ENCODE measurements around the gene POP4. TPM values are rescaled to one million over a fixed set of nuclear protein-coding genes. Genes with fewer than 3 reads are reported as not detected.

POP4 gene
- total RNA-seq, 1 donor from 2014 or later = 52.7 TPM

GRCh38 chr19:29579308-29579910, 26.7 kb upstream of the POP4 start:
- Mint-ChIP-seq H3K4me3 (ENCODE audit: low read depth) (no peak overlapping the region), H3K36me3 (ENCODE audit: insufficient read depth) (no peaks in the 10 kb centered on the region), H3K27me3 (peaks cover 71% of the 10 kb centered on the region), H3K9me3 (ENCODE audit: low read depth) (no peaks in the 10 kb centered on the region), H3K27ac (no peak overlapping the region), H3K4me1 (ENCODE audit: low read depth) (no peaks in the 10 kb centered on the region)
- DNase-seq (ENCODE audit: low spot score, unreplicated experiment) = no peak
- no peak for TF ChIP-seq CTCF (IDR thresholded peaks at IDR 0.05; ENCODE audit: unreplicated experiment)

- TF ChIP-seq CTCF (IDR thresholded peaks at IDR 0.05; ENCODE audit: unreplicated experiment) = no peak
- DNase-seq (ENCODE audit: low spot score, unreplicated experiment) = no peak
These were observed 24.7 kb upstream of the POP4 start for GRCh38 chr19:29581398-29581797.

GRCh38 chr19:29583196-29583999, 22.7 kb upstream of the POP4 start:
- H3K4me1 Mint-ChIP-seq (ENCODE audit: low read depth) = no peaks in the 10 kb centered on the region
- no peak overlapping the region for H3K27ac Mint-ChIP-seq
- TF ChIP-seq CTCF (IDR thresholded peaks at IDR 0.05; ENCODE audit: unreplicated experiment) = no peak
- peaks cover 62% of the 10 kb centered on the region for H3K27me3 Mint-ChIP-seq
- no peak for DNase-seq (ENCODE audit: low spot score, unreplicated experiment)
- no peaks in the 10 kb centered on the region for H3K36me3 Mint-ChIP-seq (ENCODE audit: insufficient read depth)
- no peak overlapping the region for H3K4me3 Mint-ChIP-seq (ENCODE audit: low read depth)
- no peaks in the 10 kb centered on the region for H3K9me3 Mint-ChIP-seq (ENCODE audit: low read depth)

More at GRCh38 chr19:29581398-29581797, 24.7 kb upstream of the POP4 start:
- Mint-ChIP-seq H3K4me3 (ENCODE audit: low read depth) (no peak overlapping the region), H3K4me1 (ENCODE audit: low read depth) (no peaks in the 10 kb centered on the region), H3K27me3 (peaks cover 66% of the 10 kb centered on the region), H3K36me3 (ENCODE audit: insufficient read depth) (no peaks in the 10 kb centered on the region), H3K9me3 (ENCODE audit: low read depth) (no peaks in the 10 kb centered on the region), H3K27ac (no peak overlapping the region)

GRCh38 chr19:29586401-29586800, 19.7 kb upstream of the POP4 start:
- no peaks in the 10 kb centered on the region for H3K4me1 Mint-ChIP-seq (ENCODE audit: low read depth)
- no peak overlapping the region for H3K4me3 Mint-ChIP-seq (ENCODE audit: low read depth)
- H3K27ac Mint-ChIP-seq = no peak overlapping the region
- no peak for DNase-seq (ENCODE audit: low spot score, unreplicated experiment)
- no peaks in the 10 kb centered on the region for H3K9me3 Mint-ChIP-seq (ENCODE audit: low read depth)
- no peaks in the 10 kb centered on the region for H3K36me3 Mint-ChIP-seq (ENCODE audit: insufficient read depth)
- H3K27me3 Mint-ChIP-seq = peaks cover 71% of the 10 kb centered on the region
- TF ChIP-seq CTCF (IDR thresholded peaks at IDR 0.05; ENCODE audit: unreplicated experiment) = no peak

- Mint-ChIP-seq H3K27ac (no peak overlapping the region), H3K4me3 (ENCODE audit: low read depth) (no peak overlapping the region), H3K4me1 (ENCODE audit: low read depth) (no peaks in the 10 kb centered on the region), H3K27me3 (peaks cover 78% of the 10 kb centered on the region), H3K9me3 (ENCODE audit: low read depth) (no peaks in the 10 kb centered on the region), H3K36me3 (ENCODE audit: insufficient read depth) (no peaks in the 10 kb centered on the region)
- TF ChIP-seq CTCF (IDR thresholded peaks at IDR 0.05; ENCODE audit: unreplicated experiment) = no peak
- DNase-seq (ENCODE audit: low spot score, unreplicated experiment) = no peak
These were observed 19.0 kb upstream of the POP4 start for GRCh38 chr19:29587059-29587458.

All from progenitor cell of endocrine pancreas (in vitro differentiated cells).